DOHH2 (cell line): Measurements from ENCODE around the gene DOCK4.

Experiments used
- CTCF ChIP-seq: fragments of 200-600 bp; sonication (generic); IDR thresholded peaks from one replicate; pipeline ENCODE4 v1.5.1; 2014; ENCODE audit warnings: antibody characterized with exemption, mild to moderate bottlenecking, low read depth, low read length; ENCODE audit not compliant: poor library complexity, severe bottlenecking
- EZH2phosphoT487 ChIP-seq: fragments of 200-600 bp; sonication (generic); IDR thresholded peaks from 2 replicates; pipeline ENCODE4 v1.6.1; 2017; ENCODE audit warnings: borderline replicate concordance, mild to moderate bottlenecking, antibody characterized with exemption, low read length, moderate library complexity, mixed read lengths

- TF ChIP-seq CTCF (no peak), EZH2phosphoT487 (no peak)
These were observed 10.5 kb downstream of the DOCK4 start for GRCh38 chr7:112195717-112196116.
